ENCODE results near the gene LYPD5. TPM values are rescaled to one million over a fixed set of nuclear protein-coding genes. Genes with fewer than 3 reads are reported as not detected.
"Not testable (repeated sequence)": the region's sequence is repeated elsewhere in the genome, so short reads cannot be mapped to it uniquely, and the experiment has no call there.

LYPD5 gene
- total RNA-seq, 1 experiment from 2014 or later, result not detected

DNA sequence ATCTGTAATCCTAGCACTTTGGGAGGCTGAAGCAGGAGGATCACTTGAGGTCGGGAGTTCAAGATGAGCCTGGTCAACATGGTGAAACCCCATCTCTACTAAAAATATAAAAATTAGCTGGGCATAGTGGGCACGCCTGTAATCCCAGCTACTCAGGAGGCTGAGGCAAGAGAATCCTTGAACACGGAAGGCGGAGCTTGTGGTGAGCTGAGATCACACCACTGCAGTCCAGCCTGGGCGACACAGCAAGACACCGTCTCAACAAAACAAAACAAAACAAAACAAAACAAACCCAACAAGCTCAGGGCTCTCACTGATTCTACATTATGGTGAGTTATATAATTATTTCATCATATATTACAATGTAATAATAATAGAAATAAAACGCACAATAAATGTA is 4.2 kb upstream of the LYPD5 start:
- DNase-seq (ENCODE audit: low spot score), result not testable (repeated sequence)

DNA sequence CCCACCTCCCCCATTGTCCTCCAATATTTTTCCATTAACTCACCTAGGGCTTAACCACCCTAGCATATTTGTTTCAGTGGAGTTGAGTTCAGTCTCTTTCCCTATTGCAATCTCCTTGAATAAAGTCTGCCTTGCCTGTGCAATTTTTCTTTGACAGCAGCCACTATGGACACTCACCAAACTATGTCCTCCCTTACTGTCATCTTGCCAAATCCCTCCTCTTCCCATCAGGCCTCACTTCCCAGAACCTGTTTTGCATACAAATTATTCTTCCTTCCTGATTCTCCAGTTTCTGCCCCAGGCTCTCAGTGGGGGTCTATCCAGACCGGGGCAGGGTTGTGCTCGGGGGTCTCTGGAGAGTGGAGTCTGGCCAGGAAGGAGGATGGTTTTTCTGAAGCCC is 2.2 kb upstream of the LYPD5 start:
- DNase-seq (ENCODE audit: low spot score), result no peak

DNA sequence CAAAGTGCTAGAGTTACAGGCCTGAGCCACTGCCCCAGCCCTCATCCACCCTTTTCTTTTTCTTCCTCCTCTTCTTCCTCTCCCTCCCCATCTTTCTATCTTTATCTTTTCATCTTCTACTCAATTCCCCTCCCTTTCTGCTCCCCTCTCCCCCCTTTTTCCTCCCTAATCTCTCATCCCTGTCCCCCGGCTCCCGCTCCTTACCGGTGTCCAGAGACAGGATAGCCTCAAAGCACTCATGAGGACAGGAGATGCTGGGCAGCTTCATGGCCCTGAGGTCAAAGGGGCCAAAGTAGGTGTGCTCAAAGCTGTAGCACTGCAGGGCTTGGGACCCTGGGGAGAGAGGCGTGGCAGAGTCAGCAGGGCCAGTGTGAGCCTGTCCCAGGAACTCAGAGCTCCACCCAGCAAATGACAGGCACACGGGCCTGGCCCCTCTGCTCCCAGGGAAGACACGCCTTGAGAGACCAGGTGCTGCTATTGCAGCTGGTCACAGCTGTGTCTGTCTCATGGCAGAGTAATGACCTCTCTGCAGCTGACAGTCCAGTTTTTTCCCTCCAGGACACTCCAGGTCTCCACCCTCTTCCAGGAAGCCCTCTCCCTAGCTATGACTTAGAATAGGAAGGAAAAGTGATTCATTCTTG is 2.6 kb downstream of the LYPD5 start:
- DNase-seq (ENCODE audit: low spot score), result peak; percentile 57

DNA sequence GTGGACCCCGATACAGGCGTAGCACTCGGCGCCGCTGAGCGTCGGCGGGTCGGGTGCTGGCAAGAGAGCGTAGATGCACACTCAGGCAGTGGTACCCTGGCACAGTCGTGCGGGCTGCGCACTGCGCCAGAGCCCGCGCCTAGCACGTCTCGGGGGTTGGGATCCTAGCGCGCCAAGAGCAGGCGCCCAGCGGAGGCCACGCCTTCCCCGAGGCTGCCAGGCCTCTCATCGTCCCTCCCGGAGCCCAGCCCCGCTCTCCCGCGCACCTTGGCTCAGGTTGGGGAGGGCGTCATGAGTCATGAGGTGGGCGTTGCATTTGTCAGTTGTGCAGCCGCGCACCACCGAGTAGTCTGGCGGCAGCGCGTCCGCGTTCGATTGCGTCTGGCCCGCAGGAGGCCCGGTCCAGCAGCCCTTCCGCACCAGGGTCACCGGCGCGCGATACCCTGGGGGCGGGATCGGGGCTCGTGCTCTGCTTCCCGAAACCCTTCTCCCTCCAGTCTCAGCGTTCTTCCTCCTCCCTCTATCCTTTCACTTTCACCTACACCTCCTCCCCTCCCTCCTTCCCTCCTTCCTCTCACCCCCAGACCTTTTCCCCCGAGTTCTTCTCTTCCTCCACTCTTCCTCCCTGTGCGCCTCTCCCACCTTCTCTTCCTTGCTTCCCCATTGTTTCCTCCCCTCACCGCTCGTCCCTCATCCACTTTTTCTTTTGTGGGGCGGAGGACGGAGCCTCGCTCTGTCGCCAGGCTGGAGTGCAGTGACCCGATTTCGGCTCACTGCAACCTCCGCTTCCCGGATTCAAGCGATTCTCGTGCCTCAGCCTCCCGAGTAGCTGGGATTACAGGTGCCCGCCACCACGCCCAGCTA is 3.5 kb downstream of the LYPD5 start:
- DNase-seq (ENCODE audit: low spot score), result no peak

DNA sequence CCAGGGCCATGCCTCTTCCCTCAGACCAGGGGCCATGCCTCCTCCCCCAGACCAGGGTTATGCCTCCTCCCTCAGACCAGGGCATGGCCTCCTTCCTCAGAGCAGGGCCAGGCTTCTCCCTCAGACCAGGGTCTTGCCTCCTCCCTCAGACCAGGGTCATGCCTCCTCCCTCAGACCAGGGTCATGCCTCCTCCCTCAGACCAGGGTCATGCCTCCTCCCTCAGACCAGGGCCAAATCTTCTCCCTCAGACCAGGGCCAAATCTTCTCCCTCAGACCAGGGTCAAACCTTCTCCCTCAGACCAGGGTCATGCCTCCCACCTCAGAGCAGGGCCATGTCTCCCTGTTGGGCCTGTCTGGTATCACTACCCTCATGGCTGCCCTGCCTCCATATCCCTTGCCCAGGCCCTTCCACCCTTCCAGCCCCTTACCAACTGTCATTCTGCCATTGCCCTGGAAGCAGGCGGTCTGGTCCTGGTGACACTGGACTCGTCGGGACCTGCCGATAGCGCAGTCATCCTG is 4.2 kb downstream of the LYPD5 start:
- no peak for DNase-seq (ENCODE audit: low spot score)

DNA sequence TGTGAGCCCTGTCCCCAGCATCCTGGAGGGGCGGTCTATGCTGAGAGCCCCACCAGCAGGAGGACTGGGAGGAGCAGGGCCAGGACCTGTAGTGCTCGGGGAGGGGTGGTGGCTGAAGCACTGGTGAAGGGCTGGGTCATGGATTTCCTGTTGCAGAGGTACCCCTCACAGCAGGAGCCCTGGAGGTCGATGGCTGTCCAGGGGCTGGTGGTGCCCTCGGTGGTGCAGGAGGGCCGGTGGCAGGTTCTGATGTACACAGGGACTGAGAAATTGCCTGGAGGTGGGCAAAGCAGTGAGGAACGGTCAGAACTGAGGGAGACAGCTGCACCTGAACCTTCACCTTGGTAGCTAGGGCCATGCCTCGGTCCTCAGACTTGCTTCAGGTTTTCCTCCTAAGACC is 4.7 kb downstream of the LYPD5 start:
- no peak for DNase-seq (ENCODE audit: low spot score)

DNA sequence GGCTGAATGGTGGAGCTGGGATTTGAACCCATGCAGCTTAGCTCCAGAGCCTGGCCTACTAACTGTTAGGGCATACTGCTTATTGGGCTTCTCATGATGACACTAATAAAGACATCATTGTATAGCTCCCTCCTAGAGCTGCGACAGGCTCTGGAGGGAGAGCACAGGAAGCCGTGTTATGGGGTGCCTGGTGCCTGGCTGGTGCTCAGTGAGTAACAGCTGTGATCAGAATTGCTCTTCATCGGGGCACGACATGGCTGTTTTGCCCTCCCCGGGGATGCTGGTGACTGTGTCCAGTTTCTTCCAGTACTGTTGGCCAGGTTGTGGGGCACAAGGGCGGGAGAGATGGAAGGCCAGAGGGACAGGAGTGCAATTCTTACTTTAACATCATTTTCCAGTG is 5.1 kb downstream of the LYPD5 start:
- DNase-seq (ENCODE audit: low spot score), result no peak

DNA sequence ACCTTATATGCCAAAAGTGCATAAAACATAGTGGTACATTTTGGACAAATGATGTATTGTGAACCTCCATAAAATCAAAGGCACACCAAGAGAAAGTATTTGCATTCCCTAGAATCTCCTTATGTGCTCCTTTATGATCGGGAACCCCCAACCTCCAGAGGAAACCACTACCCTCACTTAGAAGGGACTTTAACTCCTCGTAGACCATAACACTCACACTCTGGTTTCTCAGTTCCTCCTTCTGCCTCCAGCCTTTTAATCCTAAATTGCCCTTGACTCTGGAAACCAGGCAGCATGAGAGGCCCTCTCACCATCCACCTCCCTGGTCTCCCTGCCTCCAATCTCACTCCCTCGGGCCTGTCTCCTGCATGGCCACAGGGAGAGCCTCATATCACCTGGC is 11.7 kb downstream of the LYPD5 start:
- no peak for DNase-seq (ENCODE audit: low spot score)

DNA sequence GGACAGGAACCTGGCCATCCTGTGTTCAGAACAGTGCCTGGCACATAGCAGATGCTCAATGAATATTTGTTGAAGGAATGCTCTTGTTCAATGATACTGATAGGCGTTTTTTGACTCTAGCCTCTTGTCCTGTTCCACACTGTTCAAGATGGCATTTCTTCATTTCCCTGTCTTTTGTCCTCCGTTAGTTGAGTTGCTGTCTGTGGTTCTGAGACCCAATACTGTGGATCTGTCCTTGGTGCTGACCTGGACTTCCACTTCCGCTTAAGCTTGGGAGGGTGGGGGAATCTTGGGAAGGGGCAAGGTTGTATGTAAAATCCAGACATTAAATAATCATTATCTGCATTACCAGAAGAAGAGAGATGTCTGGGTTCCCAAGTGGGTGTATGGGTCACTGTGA is 13.2 kb downstream of the LYPD5 start:
- DNase-seq (ENCODE audit: low spot score), result no peak

DNA sequence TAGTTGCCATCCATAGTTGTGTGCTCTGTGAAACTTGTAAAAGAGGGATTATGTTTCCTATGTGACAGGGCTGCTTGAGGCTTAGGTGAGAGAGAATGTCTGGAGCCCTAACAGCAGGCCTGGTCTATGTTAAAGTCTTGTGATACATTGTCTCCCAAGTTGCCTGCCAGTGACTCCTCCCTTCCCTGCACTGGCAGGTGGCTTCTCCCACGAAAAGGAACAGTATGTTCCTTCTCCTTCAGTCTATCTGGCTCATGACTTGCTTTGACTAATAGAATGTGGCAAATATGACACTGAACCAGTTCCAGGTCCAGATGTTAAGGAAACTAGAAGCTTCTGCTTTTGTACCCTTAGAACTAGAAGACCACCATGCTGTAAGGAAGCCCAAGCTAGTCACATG is 15.6 kb downstream of the LYPD5 start:
- no peak for DNase-seq (ENCODE audit: low spot score)

DNA sequence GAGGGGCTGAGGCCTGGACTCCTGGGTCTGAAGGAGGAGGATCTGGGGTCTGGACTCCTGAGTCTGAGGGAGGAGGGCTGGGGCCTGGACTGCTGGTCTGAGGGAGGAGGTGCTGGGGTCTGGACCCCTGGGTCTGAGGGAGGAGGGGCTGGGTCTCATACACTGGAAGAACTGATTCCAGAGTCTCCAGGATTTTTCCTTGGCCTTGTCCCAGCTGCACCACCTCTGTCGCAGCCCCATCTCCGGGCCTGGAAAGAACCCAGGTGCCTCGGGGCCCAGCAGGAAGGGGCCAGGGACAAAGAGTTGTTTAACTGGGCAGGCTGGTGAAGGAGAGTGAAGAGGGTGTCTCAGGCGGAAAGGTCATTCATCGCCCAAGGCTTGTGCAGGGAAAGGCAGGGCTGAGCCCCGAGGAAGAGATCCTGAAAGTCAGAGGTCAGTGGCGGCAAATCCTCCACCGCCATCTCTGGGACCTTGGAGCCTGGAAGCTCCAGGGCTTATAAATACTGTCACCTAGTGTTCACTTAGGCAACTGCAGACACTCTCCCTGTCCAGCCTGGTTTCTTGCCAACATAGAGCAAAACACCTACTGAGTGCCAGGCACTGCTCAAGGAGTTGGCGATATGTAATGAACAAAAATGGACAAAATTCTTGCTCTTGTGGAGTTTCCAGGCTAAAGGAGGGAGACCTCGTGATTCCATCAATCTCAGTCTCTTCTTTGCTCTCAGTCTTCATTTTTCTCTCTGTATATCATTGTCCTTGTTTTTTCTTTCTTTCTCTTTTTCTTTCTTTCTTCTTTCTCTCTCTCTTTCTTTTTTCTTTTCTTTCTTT is 17.1 kb downstream of the LYPD5 start:
- peak; percentile 89 for DNase-seq (ENCODE audit: low spot score)

DNA sequence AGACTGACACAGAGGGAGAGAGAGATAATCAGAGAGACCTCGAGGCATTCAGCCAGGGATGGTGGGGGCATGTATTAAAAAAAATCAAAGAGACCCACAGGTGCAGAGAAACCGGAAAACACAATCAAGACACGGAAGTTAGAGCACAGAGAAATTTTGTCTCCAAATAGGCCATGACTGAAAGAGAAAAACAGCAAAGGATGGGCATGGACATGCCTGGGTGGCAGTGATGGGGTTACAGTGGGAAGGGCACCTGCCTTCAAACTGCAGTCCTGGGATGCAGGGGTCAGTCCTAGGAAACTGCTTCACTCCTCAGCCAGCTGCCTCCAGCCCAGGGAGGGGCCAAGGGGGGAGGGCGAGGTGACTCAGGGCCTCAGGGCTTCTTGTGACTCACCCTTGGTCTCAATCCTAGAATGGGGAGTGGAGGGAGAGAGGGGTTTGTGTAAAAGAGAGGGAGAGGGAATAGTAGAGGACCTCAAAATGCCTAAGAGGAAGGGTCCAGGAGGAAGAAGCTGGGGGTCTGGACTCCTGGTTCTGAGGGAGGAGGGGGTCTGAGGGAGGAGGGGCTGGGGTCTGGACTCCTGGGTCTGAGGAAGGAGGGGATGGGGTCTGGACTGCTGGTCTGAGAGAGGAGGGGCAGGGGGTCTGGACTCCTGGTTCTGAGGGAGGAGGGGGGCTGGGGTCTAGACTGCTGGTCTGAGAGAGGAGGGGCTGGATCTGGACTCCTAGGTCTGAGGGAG is 17.8 kb downstream of the LYPD5 start:
- peak; percentile 93 for DNase-seq (ENCODE audit: low spot score)

DNA sequence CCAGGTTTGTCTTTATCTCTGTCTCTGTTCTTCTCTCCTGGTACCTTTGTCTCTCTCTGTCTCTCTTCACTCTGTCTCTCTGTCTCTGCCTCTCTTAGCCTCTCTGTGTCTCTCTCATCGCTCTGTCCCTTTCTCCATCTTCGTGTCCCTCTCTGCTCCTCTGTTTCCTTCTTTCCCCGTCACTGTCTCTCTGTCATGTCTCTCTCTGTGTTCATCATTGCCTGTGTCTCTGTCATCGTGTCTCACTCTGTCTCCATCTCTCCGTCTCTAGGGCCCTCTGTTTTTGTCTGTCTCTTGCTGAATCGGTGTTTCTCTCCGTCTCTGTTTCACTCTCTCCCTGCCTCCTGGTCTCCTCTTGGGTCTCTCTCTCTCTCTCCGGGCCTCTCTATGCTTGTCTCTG is 18.6 kb downstream of the LYPD5 start:
- DNase-seq (ENCODE audit: low spot score), result no peak

DNA sequence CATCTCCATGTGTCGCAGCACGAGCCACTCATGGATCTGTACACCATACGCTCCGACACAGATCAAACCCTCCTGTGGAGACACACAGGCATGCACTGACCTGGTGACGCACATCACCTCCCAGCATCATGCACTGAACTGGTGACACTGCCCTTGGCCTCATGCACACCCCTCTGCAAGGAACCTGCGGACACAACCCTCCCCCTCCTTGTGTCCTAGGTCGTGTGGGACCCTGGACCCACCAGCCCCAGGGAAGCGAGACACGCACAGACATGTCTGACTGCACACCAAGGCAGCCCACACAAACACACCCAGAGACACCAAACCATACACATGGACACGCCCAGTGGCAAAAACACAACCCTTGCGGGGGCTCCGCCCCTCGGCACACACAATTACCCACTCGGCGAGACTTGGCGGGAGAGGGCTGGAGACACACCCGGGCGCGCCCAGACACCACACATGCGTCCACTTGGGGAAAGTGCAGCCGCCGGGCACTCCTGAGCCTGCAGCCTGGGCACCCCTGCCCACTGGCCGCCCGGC is 19.5 kb downstream of the LYPD5 start:
- no peak for DNase-seq (ENCODE audit: low spot score)

DNA sequence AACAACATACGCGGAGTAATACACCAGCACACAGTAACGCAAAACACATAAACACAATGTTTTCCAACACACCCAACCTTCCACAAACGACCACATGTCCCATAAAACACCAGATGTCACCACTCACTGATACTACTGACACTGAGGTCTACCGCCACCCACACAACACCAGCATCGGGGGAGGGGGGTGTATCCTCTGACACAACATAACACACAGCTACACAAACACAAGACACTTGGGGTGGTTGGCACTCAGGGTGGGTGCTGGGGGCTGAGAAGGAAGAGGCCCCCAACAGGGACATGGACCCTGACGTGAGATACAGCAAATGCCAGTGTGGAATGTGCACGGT is 20.0 kb downstream of the LYPD5 start:
- no peak for DNase-seq (ENCODE audit: low spot score)

DNA sequence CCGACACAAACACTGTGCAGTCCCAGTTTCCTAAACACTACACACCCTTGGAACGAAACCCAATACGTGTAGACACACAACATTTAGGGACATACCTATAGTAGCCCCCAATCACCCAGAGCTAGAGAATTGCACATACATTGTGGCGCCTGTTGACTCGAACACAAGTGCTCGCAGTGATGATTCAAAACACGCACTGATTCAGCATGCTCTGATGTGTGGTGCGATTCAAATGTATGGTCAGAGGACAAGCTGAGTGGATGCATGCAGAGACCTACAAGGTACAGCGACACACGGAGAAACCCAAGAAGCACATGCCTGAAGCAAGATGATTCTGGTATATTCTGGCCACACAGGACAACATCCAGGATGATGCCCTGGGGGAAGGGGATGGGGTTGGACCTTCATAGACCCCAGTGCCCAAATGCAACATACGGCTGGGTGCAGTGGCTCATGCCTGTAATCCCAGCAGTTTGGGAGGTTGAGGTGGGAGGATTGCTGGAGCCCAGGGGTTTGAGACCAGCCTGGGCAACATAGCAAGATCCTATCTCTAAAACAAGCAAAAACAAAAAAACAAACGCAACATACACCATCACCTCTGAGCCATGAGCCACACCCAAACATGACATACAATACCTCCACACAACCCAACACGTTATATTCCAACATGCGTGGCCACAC is 20.5 kb downstream of the LYPD5 start:
- DNase-seq (ENCODE audit: low spot score), result no peak

DNA sequence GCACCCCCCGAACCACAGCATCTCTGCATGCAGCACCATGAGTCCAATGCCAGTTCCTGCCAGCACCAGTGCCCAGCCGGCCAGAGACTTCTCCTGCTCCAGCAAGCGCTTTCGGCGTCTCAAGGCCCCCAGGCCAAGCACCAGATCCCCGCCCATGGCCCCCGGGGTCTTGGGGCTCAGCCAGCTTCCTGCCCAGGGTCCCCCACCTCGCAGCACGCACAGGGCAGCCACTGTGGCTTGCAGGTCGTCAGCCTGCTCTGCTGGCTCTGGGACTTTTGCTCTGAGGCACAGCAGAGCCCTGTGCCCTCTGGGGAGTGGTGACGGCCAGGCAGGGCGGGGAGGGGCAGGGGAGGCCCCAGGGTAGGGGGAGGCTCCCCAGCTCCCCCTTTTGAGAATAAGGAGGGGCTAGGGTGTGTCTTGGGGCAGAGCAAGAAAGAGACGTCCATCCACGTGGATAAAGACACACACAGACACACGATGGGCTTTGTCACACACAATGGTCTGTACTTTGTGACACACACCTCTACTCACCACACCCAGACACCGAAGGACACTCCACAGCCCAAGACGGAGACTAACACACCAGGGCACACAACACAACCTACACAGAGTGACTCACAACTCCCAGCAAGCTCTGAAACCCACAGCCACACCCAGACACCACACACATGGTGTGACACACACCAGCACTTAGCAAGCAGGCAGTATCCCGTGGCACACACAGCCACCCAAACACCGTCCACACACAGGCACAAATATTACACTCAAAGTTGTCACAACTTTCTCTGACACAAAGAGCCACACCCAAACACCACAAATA is 21.3 kb downstream of the LYPD5 start, which contains the start of gene KCNN4:
Gene KCNN4, minus strand, starts transcription at position 268 of the 820 bp plus-strand sequence. Its CDS starts 112 bp downstream, at position 156.
- peak; percentile 81 for DNase-seq (ENCODE audit: low spot score)

DNA sequence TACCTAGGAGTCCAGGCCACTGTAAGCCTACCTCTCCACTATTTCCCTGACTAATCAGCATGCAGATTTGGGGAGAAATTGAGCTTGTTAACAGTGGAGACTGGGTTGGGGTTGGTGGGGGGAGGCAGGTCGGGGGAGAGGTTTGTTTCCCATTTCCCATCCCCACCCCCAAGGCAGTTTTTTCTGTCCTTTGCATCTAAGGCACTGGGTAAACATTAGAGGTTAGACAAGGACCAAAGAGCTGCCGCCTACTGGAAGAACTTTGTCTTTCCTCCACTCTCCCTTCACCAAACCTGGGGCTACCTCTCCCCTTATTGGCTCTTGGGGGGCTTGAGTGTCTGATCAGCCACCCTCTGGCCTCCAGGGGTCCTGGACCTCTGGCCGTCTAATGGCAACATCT is 22.4 kb downstream of the LYPD5 start:
- DNase-seq (ENCODE audit: low spot score), result peak; percentile 60

DNA sequence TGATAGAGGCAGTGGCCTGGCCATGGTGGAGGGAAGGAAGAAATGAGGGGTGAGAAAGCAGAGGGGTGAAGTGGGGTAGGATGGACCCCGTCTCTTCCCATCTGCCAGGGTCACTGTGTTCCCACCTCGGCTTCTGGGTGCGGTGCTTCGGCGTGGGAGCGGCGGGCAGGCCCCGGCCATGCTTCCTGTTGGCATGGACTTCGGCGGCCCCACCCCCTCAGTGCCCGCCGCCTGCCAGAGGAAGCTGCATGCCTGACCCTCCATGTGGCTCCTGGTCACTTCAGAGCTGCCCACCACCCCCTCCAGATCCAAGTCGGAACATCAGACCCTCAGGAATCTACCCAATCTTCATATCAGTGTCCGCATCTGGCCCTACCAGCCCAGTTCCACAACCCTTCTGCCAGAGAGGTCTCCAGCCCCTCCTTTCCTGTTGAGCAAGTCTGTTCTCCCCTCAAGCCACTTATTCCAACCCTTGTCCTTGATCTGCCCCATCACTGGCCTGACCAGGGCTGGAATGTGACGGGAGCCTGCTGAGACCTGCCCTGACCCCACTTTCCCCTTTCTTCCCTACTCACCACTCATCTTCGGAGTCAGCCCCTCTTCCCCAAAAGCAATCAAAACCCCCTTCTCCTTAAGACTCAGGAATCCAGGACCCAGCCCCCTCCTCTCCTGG is 23.0 kb downstream of the LYPD5 start:
- DNase-seq (ENCODE audit: low spot score), result no peak
